ENCODE data around the gene ADCY2. TPM values are rescaled to one million over a fixed set of nuclear protein-coding genes. Genes with fewer than 3 reads are reported as not detected.

The ADCY2 gene
- total RNA-seq, 6 experiments from 2014 or later: 0.93 TPM; not detected in 5

DNA sequence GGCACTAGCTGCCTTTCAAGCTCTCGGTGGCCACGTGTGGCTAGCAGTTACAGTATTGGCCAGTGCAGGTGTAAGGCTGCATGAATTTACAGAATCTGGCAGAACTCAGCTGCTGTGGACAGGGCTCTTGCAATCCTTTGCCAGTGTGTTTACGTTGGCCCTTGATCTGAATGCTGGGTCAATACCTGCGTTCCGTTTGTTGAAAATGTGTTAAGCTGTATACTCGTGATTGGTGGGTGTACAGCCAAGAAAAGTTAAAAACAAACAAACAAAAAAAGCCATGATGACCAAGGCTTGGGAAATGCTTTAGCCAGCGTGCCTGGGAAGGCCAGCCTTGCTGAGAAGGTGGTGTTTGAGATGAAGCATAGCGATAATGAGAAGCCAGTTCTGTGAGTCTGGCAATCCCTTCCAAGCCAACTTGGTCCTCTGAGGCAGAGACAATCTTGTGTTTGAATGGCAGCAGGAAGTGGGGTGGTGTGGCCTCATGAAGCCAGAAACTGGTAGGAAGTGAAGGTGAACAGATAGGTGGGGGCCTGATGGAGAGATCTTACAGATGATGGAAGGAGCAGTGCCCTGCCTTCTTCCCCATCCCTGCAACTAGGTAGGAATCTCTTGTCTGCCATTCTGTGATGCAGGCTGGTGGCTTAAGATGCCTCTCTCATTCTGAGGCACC is 455.8 kb downstream of the ADCY2 start:
- Histone ChIP-seq H3K4me1 (peaks cover 0 to 20% (median 3%) of the 10 kb centered on the region in 4 donors), H3K27me3 (no peaks in the 10 kb centered on the region), H3K9me3 (no peaks in the 10 kb centered on the region), H3K27ac (peak overlapping the region in 2 of 3 donors; percentile 36 to 38), H3K4me3 (peak overlapping the region in 1 of 3 donors; percentile 54), H3K36me3 (no peaks in the 10 kb centered on the region)
- TF ChIP-seq POLR2A (IDR thresholded peaks at IDR 0.05): no peak
- TF ChIP-seq, protein P1, sequence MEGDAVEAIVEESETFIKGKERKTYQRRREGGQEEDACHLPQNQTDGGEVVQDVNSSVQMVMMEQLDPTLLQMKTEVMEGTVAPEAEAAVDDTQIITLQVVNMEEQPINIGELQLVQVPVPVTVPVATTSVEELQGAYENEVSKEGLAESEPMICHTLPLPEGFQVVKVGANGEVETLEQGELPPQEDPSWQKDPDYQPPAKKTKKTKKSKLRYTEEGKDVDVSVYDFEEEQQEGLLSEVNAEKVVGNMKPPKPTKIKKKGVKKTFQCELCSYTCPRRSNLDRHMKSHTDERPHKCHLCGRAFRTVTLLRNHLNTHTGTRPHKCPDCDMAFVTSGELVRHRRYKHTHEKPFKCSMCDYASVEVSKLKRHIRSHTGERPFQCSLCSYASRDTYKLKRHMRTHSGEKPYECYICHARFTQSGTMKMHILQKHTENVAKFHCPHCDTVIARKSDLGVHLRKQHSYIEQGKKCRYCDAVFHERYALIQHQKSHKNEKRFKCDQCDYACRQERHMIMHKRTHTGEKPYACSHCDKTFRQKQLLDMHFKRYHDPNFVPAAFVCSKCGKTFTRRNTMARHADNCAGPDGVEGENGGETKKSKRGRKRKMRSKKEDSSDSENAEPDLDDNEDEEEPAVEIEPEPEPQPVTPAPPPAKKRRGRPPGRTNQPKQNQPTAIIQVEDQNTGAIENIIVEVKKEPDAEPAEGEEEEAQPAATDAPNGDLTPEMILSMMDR (IDR thresholded peaks at IDR 0.05): no peak
- 22% methylated on average over 8 of the region's 8 CpGs for WGBS (ENCODE audit: insufficient coverage, low coverage, low lambda C conversion rate, missing lambda C conversion rate)
- intact Hi-C loops (cut with DNase I): no loop called here
- peak; percentile 89 to 94 (median 90) for ATAC-seq
- peak; percentile 58 to 79 (median 72) for DNase-seq

DNA sequence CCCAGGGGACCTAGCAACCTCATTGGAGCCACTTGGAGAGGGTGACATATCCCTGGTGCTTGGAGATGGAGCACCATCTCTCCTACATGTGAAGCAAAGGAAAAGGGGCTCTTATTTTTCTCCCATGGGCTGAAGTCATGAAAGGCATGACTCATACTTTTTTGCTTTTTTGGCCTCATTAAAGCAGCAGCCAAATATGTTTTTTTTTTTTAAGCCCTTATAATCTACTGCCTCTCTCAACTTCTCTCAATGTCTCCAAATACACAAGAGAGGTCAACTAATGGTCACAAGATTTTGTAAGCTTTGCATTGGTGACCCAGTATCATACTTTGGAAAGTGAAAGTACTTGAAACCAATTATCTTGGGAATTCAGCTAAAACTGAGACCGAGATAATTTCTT is 456.6 kb downstream of the ADCY2 start:
- no peak for DNase-seq
- peak overlapping the region in 1 of 3 donors; percentile 38 for H3K27ac ChIP-seq
- no peaks in the 10 kb centered on the region for H3K27me3 ChIP-seq
- 77% methylated on average over 1 of the region's 1 CpG for WGBS (ENCODE audit: insufficient coverage, low coverage, low lambda C conversion rate, missing lambda C conversion rate)
- no peak overlapping the region for H3K4me3 ChIP-seq
- intact Hi-C loops (cut with DNase I): no loop called here
- no peaks in the 10 kb centered on the region for H3K36me3 ChIP-seq
- no peak for ATAC-seq
- TF ChIP-seq POLR2A (IDR thresholded peaks at IDR 0.05): no peak
- TF ChIP-seq, protein P1 (IDR thresholded peaks at IDR 0.05): no peak
- H3K9me3 ChIP-seq: no peaks in the 10 kb centered on the region
- H3K4me1 ChIP-seq: peaks cover 0 to 20% (median 3%) of the 10 kb centered on the region in 4 donors

DNA sequence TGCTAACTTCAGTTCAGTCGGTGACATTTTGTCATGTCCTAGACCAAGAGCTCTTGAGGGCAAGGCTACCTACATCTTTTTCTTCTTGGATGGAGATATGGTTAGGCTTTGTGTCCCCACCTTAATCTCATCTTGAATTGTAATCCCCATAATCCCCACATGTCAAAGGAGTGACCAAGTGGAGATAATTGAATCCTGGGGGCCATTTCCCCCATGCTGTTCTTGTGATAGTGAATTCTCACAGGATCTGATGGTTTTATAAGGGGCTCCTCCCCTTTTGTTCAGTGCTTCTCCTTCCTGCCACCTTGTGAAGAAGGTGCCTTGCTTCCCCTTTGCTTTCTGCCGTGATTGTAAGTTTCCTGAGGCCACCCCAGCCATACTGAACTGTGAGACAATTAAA is 457.1 kb downstream of the ADCY2 start:
- Histone ChIP-seq H3K27ac (no peak overlapping the region), H3K4me1 (peaks cover 0 to 20% (median 3%) of the 10 kb centered on the region in 4 donors), H3K36me3 (no peaks in the 10 kb centered on the region), H3K27me3 (no peaks in the 10 kb centered on the region), H3K9me3 (no peaks in the 10 kb centered on the region), H3K4me3 (no peak overlapping the region)
- DNase-seq (no peak), ATAC-seq (no peak)
- intact Hi-C loops (cut with DNase I): no loop called here
- whole genome bisulfite sequencing (ENCODE audit: insufficient coverage, low coverage, low lambda C conversion rate, missing lambda C conversion rate): 68% methylated on average over 2 of the region's 2 CpGs
- no peak for TF ChIP-seq POLR2A (IDR thresholded peaks at IDR 0.05)
- TF ChIP-seq, protein P1 (IDR thresholded peaks at IDR 0.05): no peak

DNA sequence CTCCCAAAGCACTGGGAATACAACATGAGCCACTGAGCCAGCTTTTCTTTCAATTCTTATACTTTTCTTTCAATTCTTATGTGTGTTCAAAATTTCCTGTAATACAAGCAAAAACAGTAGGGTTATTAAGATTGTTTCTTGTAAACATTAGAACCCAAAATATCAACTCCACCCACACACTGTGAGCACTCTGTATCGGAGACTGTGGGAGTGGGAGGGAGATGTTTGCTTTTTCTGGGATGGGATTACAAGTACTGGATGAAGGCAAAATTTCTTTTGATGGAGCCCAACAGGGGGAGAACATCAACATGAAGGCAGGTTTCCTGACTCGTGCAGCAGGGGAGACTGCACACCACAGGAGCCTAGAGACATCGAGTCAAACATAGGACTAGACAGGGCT is 459.7 kb downstream of the ADCY2 start:
- DNase-seq (no peak), ATAC-seq (no peak)
- TF ChIP-seq, protein P1 (IDR thresholded peaks at IDR 0.05): no peak
- TF ChIP-seq POLR2A (IDR thresholded peaks at IDR 0.05): no peak
- Histone ChIP-seq H3K4me3 (no peak overlapping the region), H3K27me3 (no peaks in the 10 kb centered on the region), H3K4me1 (peaks cover 0 to 20% (median 3%) of the 10 kb centered on the region in 4 donors), H3K9me3 (no peaks in the 10 kb centered on the region), H3K27ac (no peak overlapping the region), H3K36me3 (peaks cover 0 to 17% (median 9%) of the 10 kb centered on the region in 4 donors)
- intact Hi-C loops (cut with DNase I): no loop called here
- WGBS (ENCODE audit: insufficient coverage, low coverage, low lambda C conversion rate, missing lambda C conversion rate): 62% methylated on average over 3 of the region's 3 CpGs

All from right lobe of liver (tissue), 6 donors.